ENCODE data around the gene ZNF552.
A peak's percentile ranks its signal among the peaks of the same experiment; 100 is the strongest.
"Not testable (repeated sequence)": the region's sequence is repeated elsewhere in the genome, so short reads cannot be mapped to it uniquely, and the experiment has no call there.

The ZNF552 gene

DNA sequence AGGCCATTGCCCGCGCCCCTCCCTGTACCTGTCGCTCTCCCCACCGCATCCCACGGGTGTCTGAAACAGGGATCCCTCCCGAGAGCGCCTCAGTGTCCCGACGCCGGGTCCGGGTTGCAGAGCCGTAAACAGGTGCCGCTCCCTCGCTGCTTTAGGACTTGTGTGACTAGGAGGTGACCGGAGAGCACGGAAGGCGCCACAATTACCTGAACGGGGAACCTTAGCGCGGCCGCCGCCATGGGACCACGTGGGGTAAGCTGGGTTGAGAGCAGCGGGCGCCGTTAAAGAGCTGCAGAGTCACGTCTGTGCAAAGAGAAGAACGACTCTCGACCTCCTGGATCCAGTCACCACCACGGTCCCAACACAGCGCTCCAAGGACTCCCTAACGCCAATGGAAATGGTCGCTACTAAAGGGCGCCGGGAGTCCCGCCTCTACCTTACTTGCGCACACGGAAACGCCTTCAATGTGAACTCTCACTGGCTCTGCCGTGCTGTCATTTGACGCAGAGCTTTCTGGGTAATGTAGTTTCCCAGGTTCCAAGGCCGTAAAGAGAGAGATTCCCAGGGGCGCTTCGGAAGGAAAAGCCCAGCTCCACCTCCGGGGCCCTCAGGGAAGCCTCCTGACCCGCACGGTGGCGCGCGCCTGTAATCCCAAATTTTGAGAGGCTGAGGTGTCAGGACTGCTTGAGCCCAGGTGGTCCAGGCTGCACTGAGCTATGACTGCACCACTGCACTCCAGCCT lies at the start of gene ZNF552:
ZNF552 (minus strand) TSS at position 409 of the 742 bp plus-strand sequence; CDS start at position 239, 170 bp downstream.
- peak within 1 kb of the TSS; percentile 81 for H3K4me3 ChIP-seq (ENCODE audit: low read depth, low read length)
- peak; percentile 67 for DNase-seq (ENCODE audit: low read depth)

- H3K4me3 ChIP-seq (ENCODE audit: low read depth, low read length); DNase-seq (ENCODE audit: low read depth): not testable (repeated sequence)
Observed at GRCh38 chr19:57862351-57862750, 47.6 kb upstream of the ZNF552 start.

GRCh38 chr19:57854117-57854516 lies 39.4 kb upstream of the ZNF552 start:
- not testable (repeated sequence) for DNase-seq (ENCODE audit: low read depth)

GRCh38 chr19:57851812-57852603 lies 37.3 kb upstream of the ZNF552 start:
- H3K4me3 ChIP-seq (ENCODE audit: low read depth, low read length); DNase-seq (ENCODE audit: low read depth): not testable (repeated sequence)

More at GRCh38 chr19:57854117-57854516, 39.4 kb upstream of the ZNF552 start:
- not testable (repeated sequence) for H3K4me3 ChIP-seq (ENCODE audit: low read depth, low read length)

DNA sequence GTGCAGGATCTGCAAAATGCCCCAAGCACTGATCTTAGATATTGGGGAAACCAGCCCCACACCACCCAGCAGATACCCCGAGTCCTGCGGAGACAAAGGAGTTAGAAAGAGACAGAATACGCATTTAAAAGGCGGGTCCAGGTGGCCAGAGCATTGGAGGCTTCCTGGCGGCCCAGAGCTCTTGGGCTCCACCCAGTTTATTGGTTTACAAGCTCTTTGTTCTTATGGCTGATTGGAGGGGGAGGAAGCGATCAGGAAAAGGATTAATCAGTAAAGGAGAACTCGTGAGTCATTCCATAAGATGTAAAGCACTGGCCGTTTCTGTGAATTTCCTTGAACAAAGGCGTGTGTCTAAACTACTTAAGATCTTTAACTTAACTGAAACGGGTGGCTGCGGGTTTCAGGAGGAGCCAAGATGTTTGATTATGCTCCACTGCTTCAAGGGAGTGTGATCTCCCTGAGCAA lies 35.9 kb upstream of the ZNF552 start:
- H3K4me3 ChIP-seq (ENCODE audit: low read depth, low read length) = peak overlapping the region; percentile 76
- peak; percentile 17 for DNase-seq (ENCODE audit: low read depth)

- H3K4me3 ChIP-seq (ENCODE audit: low read depth, low read length) = peak within 1 kb of the TSS; percentile 76
- peak; percentile 56 for DNase-seq (ENCODE audit: low read depth)
Observed at GRCh38 chr19:57849666-57850473, 35.2 kb upstream of the ZNF552 start, which contains the start of gene ZNF587. ZNF587 (plus strand) TSS chr19:57849859; CDS start chr19:57850039, 180 bp downstream.

- not testable (repeated sequence) for DNase-seq (ENCODE audit: low read depth)
- H3K4me3 ChIP-seq (ENCODE audit: low read depth, low read length) = peak overlapping the region; percentile 76
Observed at GRCh38 chr19:57849162-57849665, 34.5 kb upstream of the ZNF552 start.

GRCh38 chr19:57847164-57847563 lies 32.5 kb upstream of the ZNF552 start:
- H3K4me3 ChIP-seq (ENCODE audit: low read depth, low read length); DNase-seq (ENCODE audit: low read depth): not testable (repeated sequence)

GRCh38 chr19:57841122-57841763 lies 26.5 kb upstream of the ZNF552 start:
- no peak for DNase-seq (ENCODE audit: low read depth)
- H3K4me3 ChIP-seq (ENCODE audit: low read depth, low read length) = no peak overlapping the region

GRCh38 chr19:57838622-57839191 lies 24.0 kb upstream of the ZNF552 start:
- DNase-seq (ENCODE audit: low read depth); H3K4me3 ChIP-seq (ENCODE audit: low read depth, low read length): not testable (repeated sequence)

DNA sequence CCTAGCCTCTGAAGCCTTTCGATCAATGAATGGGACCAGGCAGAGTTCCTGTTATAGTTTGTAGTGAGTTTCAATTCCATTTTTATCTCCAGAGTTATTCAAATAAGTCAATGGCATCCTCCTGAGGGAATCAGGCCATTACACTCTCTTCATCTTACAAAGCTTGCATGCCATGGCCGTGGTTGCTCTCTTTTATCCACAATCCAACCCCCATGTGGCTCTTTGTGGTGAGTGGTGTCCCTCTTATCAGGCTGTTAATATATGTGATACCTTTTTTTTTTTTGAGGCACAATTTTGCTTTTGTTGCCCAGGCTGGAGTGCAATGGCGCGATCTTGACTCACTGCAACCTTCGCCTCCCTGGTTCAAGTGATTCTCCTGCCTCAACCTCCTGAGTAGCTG lies 22.3 kb upstream of the ZNF552 start:
- DNase-seq (ENCODE audit: low read depth); H3K4me3 ChIP-seq (ENCODE audit: low read depth, low read length): not testable (repeated sequence)

GRCh38 chr19:57830071-57830602 lies 15.4 kb upstream of the ZNF552 start, which contains the start of gene ZNF587B:
ZNF587B (plus strand) TSS chr19:57830299; CDS start chr19:57830529, 230 bp downstream.
- peak within 1 kb of the TSS; percentile 34 for H3K4me3 ChIP-seq (ENCODE audit: low read depth, low read length)
- no peak for DNase-seq (ENCODE audit: low read depth)

DNA sequence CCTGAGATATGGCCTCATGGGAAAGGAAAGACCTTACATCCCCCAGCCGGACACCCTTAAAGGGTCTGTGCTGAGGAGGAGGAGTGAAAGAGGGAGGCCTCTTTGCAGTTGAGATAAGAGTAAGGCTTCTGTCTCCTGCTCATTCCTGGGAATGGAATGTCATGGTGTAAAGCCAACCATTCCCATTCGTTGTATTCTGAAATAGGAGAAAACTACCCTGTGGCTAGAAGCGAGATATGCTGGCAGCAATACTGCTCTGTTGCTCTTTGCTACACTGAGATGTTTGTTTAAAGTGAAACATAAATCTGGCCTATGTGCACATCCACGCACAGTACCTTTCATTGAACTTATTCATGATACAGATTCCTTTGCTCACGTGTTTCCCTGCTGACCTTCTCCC lies 14.6 kb upstream of the ZNF552 start:
- no peak overlapping the region for H3K4me3 ChIP-seq (ENCODE audit: low read depth, low read length)

GRCh38 chr19:57825511-57825910 lies 10.8 kb upstream of the ZNF552 start:
- no peak overlapping the region for H3K4me3 ChIP-seq (ENCODE audit: low read depth, low read length)
- DNase-seq (ENCODE audit: low read depth) = no peak

More for the DNA sequence above, 14.6 kb upstream of the ZNF552 start:
- no peak for DNase-seq (ENCODE audit: low read depth)

GRCh38 chr19:57823608-57824007 lies 8.9 kb upstream of the ZNF552 start:
- H3K4me3 ChIP-seq (ENCODE audit: low read depth, low read length); DNase-seq (ENCODE audit: low read depth): not testable (repeated sequence)

DNA sequence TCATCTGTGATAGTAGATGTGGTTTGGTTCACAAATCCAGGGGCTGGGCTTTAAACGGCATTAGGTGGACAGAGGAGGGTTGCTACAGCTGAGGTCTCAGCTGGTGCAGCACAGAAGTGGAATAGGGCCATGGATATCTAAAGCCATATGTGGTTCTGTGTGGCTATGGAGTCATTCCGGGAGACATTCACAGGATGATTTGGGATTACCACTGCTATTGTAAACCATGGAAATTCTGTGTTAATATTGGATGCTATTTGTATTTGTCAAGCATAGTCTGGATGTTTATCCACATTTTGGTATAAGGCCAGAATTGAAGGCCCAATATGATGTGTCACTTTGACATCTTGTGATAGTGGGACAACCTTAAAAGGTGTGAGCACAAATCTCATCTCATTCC lies 8.4 kb upstream of the ZNF552 start:
- not testable (repeated sequence) for H3K4me3 ChIP-seq (ENCODE audit: low read depth, low read length); DNase-seq (ENCODE audit: low read depth)

DNA sequence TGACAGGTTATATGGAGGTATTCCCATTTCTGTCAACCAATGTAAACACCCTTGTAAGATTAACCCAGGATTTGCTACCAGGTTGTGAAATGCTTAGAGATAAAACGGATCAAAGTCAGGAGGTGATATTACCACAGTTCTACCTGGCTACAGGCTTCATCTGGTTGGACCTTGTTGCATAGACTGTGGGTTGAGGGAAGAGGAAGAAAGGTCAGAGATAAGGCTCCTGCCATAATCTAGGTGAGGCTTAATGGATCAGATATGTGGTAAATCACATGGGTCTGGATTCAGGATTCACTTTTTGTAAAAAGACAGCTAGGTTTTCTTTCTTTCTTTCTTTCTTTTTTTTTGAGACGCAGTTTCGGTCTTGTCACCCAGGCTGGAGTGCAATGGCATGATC lies 6.8 kb upstream of the ZNF552 start:
- DNase-seq (ENCODE audit: low read depth); H3K4me3 ChIP-seq (ENCODE audit: low read depth, low read length): not testable (repeated sequence)

- peak overlapping the region; percentile 99 for H3K4me3 ChIP-seq (ENCODE audit: low read depth, low read length)
Observed at GRCh38 chr19:57821095-57821494, 6.4 kb upstream of the ZNF552 start.

More at GRCh38 chr19:57821095-57821494, 6.4 kb upstream of the ZNF552 start:
- not testable (repeated sequence) for DNase-seq (ENCODE audit: low read depth)
